Stimulated activated CD8-positive, alpha-beta memory T cell treated with anti-CD3 and anti-CD28 coated beads, Interleukin-12 subunit alpha, Interleukin-12 subunit beta, amount 100 ng/mL, for 4 hours (primary cell): Measurements from ENCODE around the gene PCDHA1.
"Not testable (repeated sequence)": the region's sequence is repeated elsewhere in the genome, so short reads cannot be mapped to it uniquely, and the experiment has no call there.

Experiments used
- DNase-seq: peaks from one replicate; pipeline ENCODE4 v3.0.0-alpha.2; 2020; ENCODE audit warnings: low read depth

PCDHA1 gene

DNA sequence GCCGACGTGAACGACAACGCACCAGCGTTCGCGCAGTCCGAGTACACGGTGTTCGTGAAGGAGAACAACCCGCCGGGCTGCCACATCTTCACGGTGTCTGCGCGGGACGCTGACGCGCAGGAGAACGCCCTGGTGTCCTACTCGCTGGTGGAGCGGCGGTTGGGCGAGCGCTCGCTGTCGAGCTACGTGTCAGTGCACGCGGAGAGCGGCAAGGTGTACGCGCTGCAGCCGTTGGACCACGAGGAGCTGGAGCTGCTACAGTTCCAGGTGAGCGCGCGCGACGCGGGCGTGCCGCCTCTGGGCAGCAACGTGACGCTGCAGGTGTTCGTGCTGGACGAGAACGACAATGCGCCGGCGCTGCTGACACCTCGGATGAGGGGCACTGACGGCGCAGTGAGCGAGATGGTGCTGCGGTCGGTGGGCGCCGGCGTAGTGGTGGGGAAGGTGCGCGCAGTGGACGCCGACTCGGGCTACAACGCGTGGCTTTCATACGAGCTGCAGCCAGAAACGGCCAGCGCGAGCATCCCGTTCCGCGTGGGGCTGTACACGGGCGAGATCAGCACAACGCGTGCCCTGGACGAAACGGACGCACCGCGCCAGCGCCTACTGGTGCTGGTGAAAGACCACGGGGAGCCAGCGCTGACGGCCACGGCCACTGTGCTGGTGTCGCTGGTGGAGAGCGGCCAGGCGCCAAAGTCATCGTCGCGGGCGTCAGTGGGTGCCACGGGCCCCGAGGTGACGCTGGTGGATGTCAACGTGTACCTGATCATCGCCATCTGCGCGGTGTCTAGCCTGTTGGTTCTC lies 64.1 kb downstream of the PCDHA1 start:
- DNase-seq = not testable (repeated sequence)

DNA sequence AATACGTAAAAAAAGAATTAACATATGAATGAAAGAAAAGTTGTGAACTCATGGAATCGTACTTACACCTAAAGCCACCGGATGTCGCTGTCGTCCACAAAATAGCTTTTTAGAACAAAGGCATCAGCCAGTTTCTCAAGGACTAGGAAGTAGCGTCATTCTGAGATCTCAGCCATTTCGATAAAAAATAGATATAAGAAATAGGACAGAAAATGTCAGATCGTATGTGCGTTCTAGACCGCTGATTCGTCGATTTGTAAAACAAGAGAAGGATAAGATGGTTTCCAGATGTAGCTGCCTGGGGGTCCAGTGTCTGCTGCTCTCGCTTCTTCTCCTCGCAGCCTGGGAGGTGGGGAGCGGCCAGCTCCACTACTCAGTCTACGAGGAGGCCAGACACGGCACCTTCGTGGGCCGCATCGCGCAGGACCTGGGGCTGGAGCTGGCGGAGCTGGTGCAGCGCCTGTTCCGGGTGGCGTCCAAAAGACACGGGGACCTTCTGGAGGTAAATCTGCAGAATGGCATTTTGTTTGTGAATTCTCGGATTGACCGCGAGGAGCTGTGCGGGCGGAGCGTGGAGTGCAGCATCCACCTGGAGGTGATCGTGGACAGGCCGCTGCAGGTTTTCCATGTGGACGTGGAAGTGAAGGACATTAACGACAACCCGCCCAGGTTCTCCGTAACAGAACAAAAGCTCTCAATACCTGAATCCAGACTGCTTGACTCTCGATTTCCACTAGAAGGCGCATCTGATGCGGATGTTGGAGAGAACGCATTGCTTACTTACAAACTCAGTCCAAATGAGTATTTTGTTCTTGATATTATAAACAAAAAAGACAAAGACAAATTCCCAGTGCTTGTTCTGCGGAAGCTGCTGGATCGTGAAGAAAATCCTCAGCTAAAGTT lies 70.1 kb downstream of the PCDHA1 start, which contains the start of gene PCDHA10:
Gene PCDHA10 (plus strand): TSS at position 126 of the 903 bp plus-strand sequence. CDS start 152 bp downstream, at position 278.
- no peak for DNase-seq

DNA sequence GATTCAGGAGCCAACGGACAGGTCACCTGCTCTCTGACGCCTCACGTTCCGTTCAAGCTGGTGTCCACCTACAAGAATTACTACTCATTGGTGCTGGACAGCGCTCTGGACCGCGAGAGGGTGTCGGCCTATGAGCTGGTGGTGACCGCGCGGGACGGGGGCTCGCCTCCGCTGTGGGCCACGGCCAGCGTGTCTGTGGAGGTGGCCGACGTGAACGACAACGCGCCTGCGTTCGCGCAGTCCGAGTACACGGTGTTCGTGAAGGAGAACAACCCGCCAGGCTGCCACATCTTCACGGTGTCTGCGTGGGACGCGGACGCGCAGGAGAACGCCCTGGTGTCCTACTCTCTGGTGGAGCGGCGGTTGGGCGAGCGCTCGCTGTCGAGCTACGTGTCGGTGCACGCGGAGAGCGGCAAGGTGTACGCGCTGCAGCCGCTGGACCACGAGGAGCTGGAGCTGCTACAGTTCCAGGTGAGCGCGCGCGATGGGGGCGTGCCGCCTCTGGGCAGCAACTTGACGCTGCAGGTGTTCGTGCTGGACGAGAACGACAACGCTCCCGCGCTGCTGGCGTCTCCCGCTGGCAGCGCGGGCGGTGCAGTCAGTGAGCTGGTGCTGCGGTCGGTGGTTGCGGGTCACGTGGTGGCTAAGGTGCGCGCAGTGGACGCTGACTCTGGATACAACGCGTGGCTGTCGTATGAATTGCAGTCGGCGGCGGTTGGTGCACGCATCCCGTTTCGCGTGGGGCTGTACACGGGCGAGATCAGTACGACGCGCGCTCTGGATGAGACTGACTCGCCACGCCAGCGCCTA lies 71.4 kb downstream of the PCDHA1 start:
- DNase-seq = no peak

DNA sequence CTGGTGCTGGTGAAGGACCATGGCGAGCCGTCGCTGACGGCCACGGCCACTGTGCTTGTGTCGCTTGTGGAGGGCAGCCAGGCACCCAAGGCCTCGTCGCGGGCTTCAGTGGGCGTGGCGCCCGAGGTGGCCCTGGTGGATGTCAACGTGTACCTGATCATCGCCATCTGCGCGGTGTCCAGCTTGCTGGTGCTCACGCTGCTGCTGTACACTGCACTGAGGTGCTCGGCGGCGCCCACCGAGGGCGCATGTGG lies 72.0 kb downstream of the PCDHA1 start:
- DNase-seq = no peak

DNA sequence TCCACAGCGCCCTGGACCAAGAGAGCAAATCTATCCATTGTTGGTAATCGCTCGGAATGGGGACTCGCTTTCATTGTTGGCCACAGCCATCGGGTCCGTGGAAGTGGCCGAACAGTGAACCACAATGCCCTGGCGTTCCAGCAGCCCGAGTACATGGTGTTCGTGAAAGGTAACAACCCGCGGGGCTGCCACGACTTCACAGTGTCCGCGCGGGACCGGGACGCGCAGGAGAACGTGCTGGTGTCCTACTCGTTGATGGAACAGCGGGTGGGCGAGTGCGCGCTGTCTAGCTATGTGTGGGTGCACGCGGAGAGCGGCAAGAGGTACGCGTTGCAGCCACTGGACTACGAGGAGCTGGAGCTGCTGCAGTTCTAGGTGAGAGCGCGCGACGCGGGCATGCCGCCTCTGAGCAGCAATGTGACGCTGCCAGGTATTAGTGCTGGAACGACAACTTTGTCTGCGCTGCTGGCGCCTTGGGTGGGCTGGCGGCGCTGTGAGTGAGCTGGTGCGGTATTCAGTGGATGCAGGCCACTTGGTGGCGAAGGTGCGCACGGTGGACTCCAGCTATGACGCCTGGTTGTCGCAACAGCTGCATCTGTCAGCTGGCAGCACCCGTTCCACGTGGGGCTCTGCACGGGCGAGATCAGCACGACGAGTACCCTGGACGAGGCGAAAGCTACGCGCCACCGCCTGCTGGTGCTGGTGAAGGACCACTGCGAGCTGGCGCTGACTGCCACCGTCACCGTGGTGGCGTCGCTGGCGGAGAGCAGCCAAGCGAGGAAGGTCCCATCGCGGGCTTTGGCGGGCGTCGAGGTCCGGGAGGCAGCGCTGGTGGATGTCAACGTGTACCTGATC lies 76.7 kb downstream of the PCDHA1 start:
- DNase-seq = no peak

- DNase-seq = no peak
These were observed 83.0 kb downstream of the PCDHA1 start, which contains the start of gene PCDHA11 for GRCh38 chr5:140868721-140869554. Gene PCDHA11, plus strand, starts transcription at chr5:140868957. Its CDS starts 147 bp downstream, at chr5:140869104.

GRCh38 chr5:140869555-140869886 lies 83.6 kb downstream of the PCDHA1 start:
- DNase-seq = no peak

DNA sequence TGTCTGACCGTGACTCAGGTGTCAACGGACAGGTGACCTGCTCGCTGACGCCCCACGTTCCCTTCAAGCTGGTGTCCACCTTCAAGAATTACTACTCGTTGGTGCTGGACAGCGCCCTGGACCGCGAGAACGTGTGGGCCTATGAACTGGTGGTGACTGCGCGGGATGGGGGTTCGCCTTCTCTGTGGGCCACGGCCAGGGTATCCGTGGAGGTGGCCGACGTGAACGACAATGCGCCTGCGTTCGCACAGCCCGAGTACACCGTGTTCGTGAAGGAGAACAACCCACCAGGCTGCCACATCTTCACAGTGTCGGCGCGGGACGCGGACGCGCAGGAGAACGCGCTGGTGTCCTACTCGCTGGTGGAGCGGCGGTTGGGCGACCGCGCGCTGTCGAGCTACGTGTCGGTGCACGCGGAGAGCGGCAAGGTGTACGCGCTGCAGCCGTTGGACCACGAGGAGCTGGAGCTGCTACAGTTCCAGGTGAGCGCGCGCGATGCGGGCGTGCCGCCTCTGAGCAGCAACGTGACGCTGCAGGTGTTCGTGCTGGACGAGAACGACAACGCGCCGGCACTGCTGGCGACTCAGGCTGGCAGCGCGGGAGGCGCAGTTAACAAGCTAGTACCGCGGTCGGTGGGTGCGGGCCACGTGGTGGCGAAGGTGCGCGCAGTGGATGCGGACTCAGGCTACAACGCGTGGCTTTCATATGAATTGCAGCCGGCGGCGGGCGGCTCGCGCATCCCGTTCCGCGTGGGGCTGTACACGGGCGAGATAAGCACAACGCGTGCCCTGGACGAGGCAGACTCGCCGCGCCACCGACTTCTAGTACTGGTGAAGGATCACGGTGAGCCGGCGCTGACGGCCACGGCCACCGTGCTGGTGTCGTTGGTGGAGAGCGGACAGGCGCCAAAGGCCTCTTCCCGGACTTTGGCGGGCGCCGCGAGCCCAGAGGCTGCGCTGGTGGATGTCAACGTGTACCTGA lies 84.6 kb downstream of the PCDHA1 start:
- DNase-seq = no peak

DNA sequence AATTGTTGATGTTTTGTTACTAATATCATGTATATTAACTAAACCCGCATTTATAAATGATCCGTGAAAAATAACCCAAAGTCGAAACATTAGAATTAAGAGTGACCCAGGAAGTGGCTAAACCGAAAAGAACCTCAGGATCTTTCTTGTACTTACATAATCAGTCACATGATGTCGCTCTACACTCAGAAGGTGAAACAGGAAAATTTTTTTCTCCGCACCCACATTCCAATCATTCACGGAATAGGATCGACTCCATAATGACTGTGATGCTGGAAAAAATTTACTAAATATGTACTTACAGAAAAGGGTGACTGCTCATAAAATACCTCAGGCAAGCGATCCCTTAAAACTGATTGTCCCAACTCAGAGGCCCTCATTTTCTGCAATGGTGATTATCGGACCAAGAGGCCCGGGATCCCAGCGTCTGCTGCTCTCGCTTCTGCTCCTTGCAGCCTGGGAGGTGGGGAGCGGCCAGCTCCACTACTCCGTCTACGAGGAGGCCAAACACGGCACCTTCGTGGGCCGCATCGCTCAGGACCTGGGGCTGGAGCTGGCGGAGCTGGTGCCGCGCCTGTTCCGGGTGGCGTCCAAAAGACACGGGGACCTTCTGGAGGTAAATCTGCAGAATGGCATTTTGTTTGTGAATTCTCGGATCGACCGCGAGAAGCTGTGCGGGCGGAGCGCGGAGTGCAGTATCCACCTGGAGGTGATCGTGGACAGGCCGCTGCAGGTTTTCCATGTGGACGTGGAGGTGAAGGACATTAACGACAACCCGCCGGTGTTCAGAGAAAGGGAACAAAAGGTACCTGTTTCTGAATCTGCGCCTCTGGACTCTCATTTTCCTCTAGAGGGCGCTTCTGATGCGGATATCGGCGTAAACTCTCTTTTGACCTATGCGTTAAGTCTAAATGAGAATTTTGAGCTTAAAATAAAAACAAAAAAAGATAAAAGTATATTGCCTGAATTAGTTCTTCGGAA lies 89.4 kb downstream of the PCDHA1 start, which contains the start of gene PCDHA12:
Gene PCDHA12 (plus strand): TSS at position 224 of the 981 bp plus-strand sequence. CDS start 165 bp downstream, at position 389.
- no peak for DNase-seq

GRCh38 chr5:140876541-140877261 lies 90.8 kb downstream of the PCDHA1 start:
- not testable (repeated sequence) for DNase-seq

DNA sequence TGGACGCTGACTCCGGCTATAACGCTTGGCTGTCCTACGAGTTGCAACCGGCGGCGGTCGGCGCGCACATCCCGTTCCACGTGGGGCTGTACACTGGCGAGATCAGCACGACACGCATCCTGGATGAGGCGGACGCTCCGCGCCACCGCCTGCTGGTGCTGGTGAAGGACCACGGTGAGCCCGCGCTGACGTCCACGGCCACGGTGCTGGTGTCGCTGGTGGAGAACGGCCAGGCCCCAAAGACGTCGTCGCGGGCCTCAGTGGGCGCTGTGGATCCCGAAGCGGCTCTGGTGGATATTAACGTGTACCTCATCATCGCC lies 91.3 kb downstream of the PCDHA1 start:
- DNase-seq = no peak

DNA sequence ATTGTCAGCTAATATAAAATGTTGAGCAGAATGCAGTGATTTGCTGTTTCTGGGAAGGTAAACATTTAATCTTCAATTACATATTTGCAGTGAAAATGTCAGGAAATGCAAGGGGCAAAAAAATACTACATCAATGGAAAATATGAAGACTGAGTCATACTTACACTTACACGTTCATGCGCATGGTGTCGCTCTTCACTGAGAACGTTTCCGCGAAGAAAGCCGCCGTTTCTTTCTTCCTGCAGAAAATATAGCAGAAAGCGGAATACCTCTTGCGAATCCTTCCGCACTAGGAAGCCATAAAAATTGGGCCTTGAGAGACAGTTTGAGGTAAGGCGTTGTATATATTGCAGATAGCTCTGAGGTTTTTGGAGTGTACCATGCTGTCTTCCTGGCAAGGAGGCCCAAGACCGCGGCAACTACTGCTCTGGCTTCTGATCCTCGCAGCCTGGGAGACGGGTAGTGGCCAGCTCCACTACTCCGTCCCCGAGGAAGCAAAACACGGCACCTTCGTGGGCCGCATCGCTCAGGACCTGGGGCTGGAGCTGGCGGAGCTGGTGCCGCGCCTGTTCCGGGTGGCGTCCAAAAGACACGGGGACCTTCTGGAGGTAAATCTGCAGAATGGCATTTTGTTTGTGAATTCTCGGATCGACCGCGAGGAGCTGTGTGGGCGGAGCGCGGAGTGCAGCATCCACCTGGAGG lies 96.1 kb downstream of the PCDHA1 start, which contains the start of gene PCDHA13:
Gene PCDHA13 (plus strand): TSS at position 236 of the 702 bp plus-strand sequence. CDS start 145 bp downstream, at position 381.
- DNase-seq = no peak

GRCh38 chr5:140882591-140882899 lies 96.6 kb downstream of the PCDHA1 start:
- no peak for DNase-seq

DNA sequence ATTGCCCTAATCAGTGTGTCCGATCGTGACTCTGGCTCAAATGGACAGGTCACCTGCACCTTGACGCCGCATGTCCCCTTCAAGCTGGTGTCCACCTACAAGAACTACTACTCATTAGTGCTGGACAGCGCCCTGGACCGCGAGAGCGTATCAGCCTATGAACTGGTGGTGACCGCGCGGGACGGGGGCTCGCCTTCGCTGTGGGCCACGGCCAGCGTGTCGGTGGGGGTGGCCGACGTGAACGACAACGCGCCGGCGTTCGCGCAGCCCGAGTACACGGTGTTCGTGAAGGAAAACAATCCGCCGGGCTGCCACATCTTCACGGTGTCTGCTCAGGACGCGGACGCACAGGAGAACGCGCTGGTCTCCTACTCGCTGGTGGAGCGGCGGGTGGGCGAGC lies 97.4 kb downstream of the PCDHA1 start:
- DNase-seq = no peak

- no peak for DNase-seq
These were observed 98.2 kb downstream of the PCDHA1 start for GRCh38 chr5:140883927-140884697.

GRCh38 chr5:140916325-140916724 lies 130.4 kb downstream of the PCDHA1 start:
- DNase-seq = no peak
